Neural progenitor cell (in vitro differentiated cells): Measurements from ENCODE around the gene ADARB2. TPM values are rescaled to one million over a fixed set of nuclear protein-coding genes. Genes with fewer than 3 reads are reported as not detected.

Experiments
- DNase-seq: peaks from one replicate; pipeline ENCODE4 v3.0.0-alpha.2; 2016; ENCODE audit warnings: low spot score
- H2AFZ ChIP-seq: fragments of 200-600 bp; sonication (generic); replicated peaks from 2 replicates; pipeline ENCODE4 v1.6.1; 2016; ENCODE audit warnings: antibody characterized with exemption
- H3F3A ChIP-seq: fragments of 200-600 bp; sonication (generic); 2 replicates; pipeline ENCODE4 v1.6.1; 2016; ENCODE audit warnings: antibody characterized with exemption, low read depth
- H3K27ac ChIP-seq: fragments of 200-600 bp; sonication (generic); 2 replicates; pipeline ENCODE4 v1.5.1; 2016; ENCODE audit warnings: mild to moderate bottlenecking
- H3K27me3 ChIP-seq: fragments of 200-600 bp; sonication (generic); 2 replicates; pipeline ENCODE4 v1.6.1; 2016; ENCODE audit warnings: mild to moderate bottlenecking, moderate library complexity
- H3K36me3 ChIP-seq: fragments of 200-600 bp; sonication (generic); 2 replicates; pipeline ENCODE4 v1.5.1; 2016
- H3K4me1 ChIP-seq: fragments of 200-600 bp; sonication (generic); 2 replicates; pipeline ENCODE4 v1.6.1; 2016; ENCODE audit warnings: mixed run types
- H3K4me2 ChIP-seq: fragments of 200-600 bp; sonication (generic); 2 replicates; pipeline ENCODE4 v1.6.1; 2016
- H3K4me3 ChIP-seq: fragments of 200-600 bp; sonication (generic); 2 replicates; pipeline ENCODE4 v1.5.1; 2016
- H3K79me2 ChIP-seq: fragments of 200-600 bp; sonication (generic); 2 replicates; pipeline ENCODE4 v1.6.1; 2016; ENCODE audit warnings: low read depth
- H3K9ac ChIP-seq: fragments of 200-600 bp; sonication (generic); 2 replicates; pipeline ENCODE4 v1.6.1; 2016
- H3K9me3 ChIP-seq: fragments of 200-600 bp; sonication (generic); 2 replicates; pipeline ENCODE4 v1.5.1; 2016; ENCODE audit warnings: low read depth
- H4K20me1 ChIP-seq: fragments of 200-600 bp; sonication (generic); 2 replicates; pipeline ENCODE4 v1.6.1; 2016; ENCODE audit warnings: low read depth
- H3K27ac Mint-ChIP-seq: 3 replicates; pipeline ENCODE4 v1.8.0; 2021; ENCODE audit warnings: mixed read lengths
- H3K27me3 Mint-ChIP-seq: 2 replicates; pipeline ENCODE4 v1.8.0; 2022; ENCODE audit warnings: low read depth, mild to moderate bottlenecking, inconsistent platforms, moderate library complexity, mixed read lengths; ENCODE audit not compliant: insufficient read depth
- H3K36me3 Mint-ChIP-seq: 3 replicates; pipeline ENCODE4 v1.8.0; 2021; ENCODE audit warnings: mixed read lengths
- H3K4me1 Mint-ChIP-seq: 3 replicates; pipeline ENCODE4 v1.8.0; 2021; ENCODE audit warnings: mixed read lengths
- H3K4me3 Mint-ChIP-seq: 3 replicates; pipeline ENCODE4 v1.8.0; 2021; ENCODE audit warnings: mild to moderate bottlenecking, moderate library complexity, mixed read lengths
- H3K9me3 Mint-ChIP-seq: 3 replicates; pipeline ENCODE4 v1.8.0; 2020; ENCODE audit warnings: mixed read lengths
- EZH2 ChIP-seq: fragments of 200-600 bp; sonication (generic); IDR thresholded peaks from 2 replicates; pipeline ENCODE4 v1.6.1; 2017; ENCODE audit warnings: antibody characterized with exemption, mild to moderate bottlenecking, moderate library complexity
- EZH2phosphoT487 ChIP-seq: fragments of 200-600 bp; sonication (generic); IDR thresholded peaks from 2 replicates; pipeline ENCODE4 v1.6.1; 2017; ENCODE audit warnings: antibody characterized with exemption
- total RNA-seq: library from RNA; depleted of rRNA; stranded (reverse); fragments of >200 nt; gene quantifications from 2 replicates; pipeline ENCODE4 v1.2.3, GENCODE V29; 2015; ENCODE audit warnings: low replicate concordance
- TF ChIP-seq, protein P1 (sequence below): fragments of 200-600 bp; sonication (generic); IDR thresholded peaks from 2 replicates; pipeline ENCODE4 v1.5.1; 2017; ENCODE audit warnings: antibody characterized with exemption, mild to moderate bottlenecking

Gene ADARB2
- total RNA-seq, 1 donor from 2014 or later, result not detected

DNA sequence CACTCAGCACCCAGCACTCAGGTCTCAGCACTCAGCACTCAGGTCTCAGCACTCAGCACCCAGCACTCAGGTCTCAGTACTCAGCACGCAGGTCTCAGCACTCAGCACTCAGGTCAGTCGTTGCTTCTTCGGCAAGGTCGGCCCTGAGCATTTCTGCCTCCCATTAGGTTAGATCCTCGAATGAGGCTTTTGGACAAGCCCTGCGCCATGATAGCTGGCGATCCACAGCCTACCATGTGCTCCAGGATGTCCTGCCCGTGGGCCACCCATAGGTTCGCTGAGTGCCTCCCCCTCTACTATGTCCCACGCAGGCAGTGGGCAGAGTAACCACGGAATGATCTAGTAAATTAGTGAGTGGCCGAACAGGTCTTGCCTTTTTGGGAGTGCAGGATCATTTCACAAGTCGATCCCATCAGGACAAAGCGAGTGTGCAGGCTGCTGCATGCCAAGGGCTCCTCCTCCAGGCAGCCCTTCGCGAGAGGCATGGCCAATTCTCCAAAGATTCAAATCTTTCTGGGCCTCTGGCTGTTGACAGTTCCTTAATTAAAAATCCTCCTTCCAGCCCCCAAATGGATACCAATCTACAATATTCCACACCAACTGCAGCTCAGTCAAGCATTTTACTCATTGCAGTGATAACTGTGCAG lies 206.3 kb downstream of the ADARB2 start:
- TF ChIP-seq EZH2, result no peak
- TF ChIP-seq, protein P1, sequence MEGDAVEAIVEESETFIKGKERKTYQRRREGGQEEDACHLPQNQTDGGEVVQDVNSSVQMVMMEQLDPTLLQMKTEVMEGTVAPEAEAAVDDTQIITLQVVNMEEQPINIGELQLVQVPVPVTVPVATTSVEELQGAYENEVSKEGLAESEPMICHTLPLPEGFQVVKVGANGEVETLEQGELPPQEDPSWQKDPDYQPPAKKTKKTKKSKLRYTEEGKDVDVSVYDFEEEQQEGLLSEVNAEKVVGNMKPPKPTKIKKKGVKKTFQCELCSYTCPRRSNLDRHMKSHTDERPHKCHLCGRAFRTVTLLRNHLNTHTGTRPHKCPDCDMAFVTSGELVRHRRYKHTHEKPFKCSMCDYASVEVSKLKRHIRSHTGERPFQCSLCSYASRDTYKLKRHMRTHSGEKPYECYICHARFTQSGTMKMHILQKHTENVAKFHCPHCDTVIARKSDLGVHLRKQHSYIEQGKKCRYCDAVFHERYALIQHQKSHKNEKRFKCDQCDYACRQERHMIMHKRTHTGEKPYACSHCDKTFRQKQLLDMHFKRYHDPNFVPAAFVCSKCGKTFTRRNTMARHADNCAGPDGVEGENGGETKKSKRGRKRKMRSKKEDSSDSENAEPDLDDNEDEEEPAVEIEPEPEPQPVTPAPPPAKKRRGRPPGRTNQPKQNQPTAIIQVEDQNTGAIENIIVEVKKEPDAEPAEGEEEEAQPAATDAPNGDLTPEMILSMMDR, result no peak
- no peak for TF ChIP-seq EZH2phosphoT487
- Histone ChIP-seq H3K4me1 (no peaks in the 10 kb centered on the region), H3K27ac (no peak overlapping the region), H3K9ac (no peak overlapping the region), H4K20me1 (no peaks in the 10 kb centered on the region), H2AFZ (no peak overlapping the region), H3K36me3 (no peaks in the 10 kb centered on the region), H3F3A (no peaks in the 10 kb centered on the region), H3K4me2 (no peak overlapping the region), H3K27me3 (no peaks in the 10 kb centered on the region), H3K9me3 (no peaks in the 10 kb centered on the region), H3K79me2 (no peaks in the 10 kb centered on the region), H3K4me3 (no peak overlapping the region)
- Mint-ChIP-seq H3K4me1 (peaks cover 6% of the 10 kb centered on the region), H3K27me3 (peaks cover 14% of the 10 kb centered on the region), H3K36me3 (no peaks in the 10 kb centered on the region), H3K27ac (no peak overlapping the region), H3K4me3 (no peak overlapping the region), H3K9me3 (no peaks in the 10 kb centered on the region)
- no peak for DNase-seq

DNA sequence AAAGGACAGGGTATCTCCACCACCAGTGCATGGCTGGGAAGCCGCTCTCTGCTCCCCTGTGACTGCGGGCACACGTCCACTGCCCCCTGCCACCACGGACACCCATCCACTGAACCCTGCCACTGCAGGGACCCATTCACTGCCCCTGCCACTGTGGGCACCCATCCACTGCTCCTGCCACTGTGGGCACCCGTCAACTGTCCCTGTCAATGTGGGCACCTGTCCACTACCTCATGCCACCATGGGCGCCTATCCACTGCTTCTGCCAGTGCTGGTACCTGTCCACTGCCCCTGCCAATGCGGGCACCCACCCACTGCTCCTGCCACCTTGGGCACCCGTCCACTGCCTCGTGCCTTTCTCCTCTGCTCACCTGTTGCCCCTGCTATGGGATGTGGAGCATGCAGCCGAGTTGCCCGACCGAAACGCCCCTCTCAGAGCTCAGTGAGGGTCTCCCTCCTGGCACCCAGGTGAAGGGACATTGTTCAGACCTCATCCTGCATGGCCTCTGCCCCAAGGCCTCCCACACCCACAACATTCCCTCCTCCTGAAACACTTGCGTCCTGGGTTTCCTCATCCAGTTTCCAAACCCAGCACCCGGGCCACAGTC lies 207.4 kb downstream of the ADARB2 start:
- Mint-ChIP-seq H3K27ac (no peak overlapping the region), H3K9me3 (no peaks in the 10 kb centered on the region), H3K4me1 (peaks cover 11% of the 10 kb centered on the region), H3K27me3 (peaks cover 14% of the 10 kb centered on the region), H3K36me3 (no peaks in the 10 kb centered on the region), H3K4me3 (no peak overlapping the region)
- Histone ChIP-seq H3K36me3 (no peaks in the 10 kb centered on the region), H3K4me3 (no peak overlapping the region), H3K9me3 (no peaks in the 10 kb centered on the region), H3K27ac (no peak overlapping the region), H3F3A (no peaks in the 10 kb centered on the region), H4K20me1 (no peaks in the 10 kb centered on the region), H3K4me1 (no peaks in the 10 kb centered on the region), H3K27me3 (no peaks in the 10 kb centered on the region), H3K79me2 (no peaks in the 10 kb centered on the region), H2AFZ (no peak overlapping the region), H3K9ac (no peak overlapping the region), H3K4me2 (no peak overlapping the region)
- TF ChIP-seq EZH2 (no peak), EZH2phosphoT487 (no peak)
- TF ChIP-seq, protein P1, result no peak
- no peak for DNase-seq

DNA sequence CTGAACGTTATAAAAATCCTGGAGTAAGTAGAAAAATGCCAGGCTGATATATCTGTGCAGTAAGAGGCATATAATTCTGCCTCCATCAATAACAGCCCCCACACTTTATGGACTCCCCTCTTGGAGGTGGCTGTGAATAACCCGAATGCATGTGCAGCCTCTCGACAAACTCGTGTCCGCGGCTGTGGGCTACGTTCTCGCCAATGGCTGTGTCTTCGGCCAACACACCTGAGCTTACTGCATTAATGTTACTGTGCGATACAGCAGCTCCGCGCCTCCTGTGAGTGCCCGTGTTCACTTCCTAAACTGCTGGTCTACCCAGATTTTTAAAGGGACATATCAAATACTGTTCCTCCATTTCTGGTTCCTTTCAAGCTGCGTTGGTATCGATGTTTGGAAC lies 209.4 kb downstream of the ADARB2 start:
- TF ChIP-seq EZH2phosphoT487 (no peak), EZH2 (no peak)
- TF ChIP-seq, protein P1, result no peak
- Mint-ChIP-seq H3K27me3 (peaks cover 14% of the 10 kb centered on the region), H3K36me3 (no peaks in the 10 kb centered on the region), H3K4me1 (peaks cover 23% of the 10 kb centered on the region), H3K4me3 (no peak overlapping the region), H3K9me3 (no peaks in the 10 kb centered on the region), H3K27ac (no peak overlapping the region)
- Histone ChIP-seq H3K36me3 (no peaks in the 10 kb centered on the region), H3K4me2 (no peak overlapping the region), H2AFZ (no peak overlapping the region), H3K27me3 (no peaks in the 10 kb centered on the region), H3K9me3 (no peaks in the 10 kb centered on the region), H3K9ac (no peak overlapping the region), H3F3A (no peaks in the 10 kb centered on the region), H3K27ac (no peak overlapping the region), H4K20me1 (no peaks in the 10 kb centered on the region), H3K4me1 (peaks cover 6% of the 10 kb centered on the region), H3K79me2 (no peaks in the 10 kb centered on the region), H3K4me3 (no peak overlapping the region)
- no peak for DNase-seq
